ENCODE data around the gene PDS5A.
A peak's percentile ranks its signal among the peaks of the same experiment; 100 is the strongest.
"Not testable (repeated sequence)": the region's sequence is repeated elsewhere in the genome, so short reads cannot be mapped to it uniquely, and the experiment has no call there.

PDS5A gene

DNA sequence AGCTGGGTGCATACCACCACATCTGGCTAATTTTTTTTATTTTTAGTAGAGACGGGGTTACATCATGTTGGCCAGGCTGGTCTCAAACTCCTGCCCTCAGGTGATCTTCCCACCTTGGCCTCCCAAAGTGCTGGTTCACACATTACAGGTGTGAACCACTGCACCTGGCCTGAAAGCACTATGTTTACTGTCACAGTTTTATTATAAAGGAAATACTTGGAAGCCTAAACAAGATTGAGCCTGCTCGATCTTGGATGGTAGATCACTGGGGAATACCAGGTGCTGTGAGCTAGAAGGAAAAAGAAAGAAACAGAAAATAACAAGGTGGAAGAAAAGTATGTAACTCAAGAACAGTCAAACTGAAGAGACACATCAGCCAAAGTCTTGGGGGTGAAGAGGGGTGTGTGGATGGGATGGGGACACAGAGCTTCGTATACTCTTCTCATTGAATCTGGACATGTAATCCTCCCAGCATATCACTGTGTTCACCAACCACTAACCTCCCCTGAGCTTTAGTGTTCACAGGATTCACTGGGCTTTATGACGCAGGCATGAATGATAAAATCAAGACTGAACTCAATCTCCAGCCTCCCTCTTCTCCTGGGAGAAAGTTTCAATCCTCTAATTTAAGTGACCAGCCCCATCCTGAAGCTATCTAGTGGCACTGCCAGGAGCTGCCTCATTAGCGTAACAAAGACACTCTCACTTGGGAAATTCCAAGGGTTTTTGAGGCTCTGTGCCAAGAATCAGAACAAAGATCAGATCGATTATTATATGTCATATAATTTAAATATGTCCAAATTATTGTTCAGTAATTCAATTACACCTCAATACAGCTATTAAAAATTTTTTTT, 40.9 kb downstream of the PDS5A start:
- peaks cover 24% of the 10 kb centered on the region for H3K36me3 Mint-ChIP-seq
- no peaks in the 10 kb centered on the region for H3K27me3 Mint-ChIP-seq
- H3K27ac Mint-ChIP-seq = peak overlapping the region; percentile 48
- ATAC-seq = no peak
- H3K4me3 Mint-ChIP-seq = no peak overlapping the region
- peaks cover 69% of the 10 kb centered on the region for H3K4me1 Mint-ChIP-seq
- no peaks in the 10 kb centered on the region for H3K9me3 Mint-ChIP-seq

- Mint-ChIP-seq H3K36me3 (peaks cover 24% of the 10 kb centered on the region), H3K27me3 (no peaks in the 10 kb centered on the region), H3K9me3 (no peaks in the 10 kb centered on the region), H3K27ac (peak overlapping the region; percentile 37), H3K4me1 (peaks cover 65% of the 10 kb centered on the region), H3K4me3 (no peak overlapping the region)
- no peak for ATAC-seq
Observed at GRCh38 chr4:39933671-39934590, 43.8 kb downstream of the PDS5A start.

- H3K36me3 Mint-ChIP-seq = peaks cover 25% of the 10 kb centered on the region
- ATAC-seq = no peak
- H3K4me1 Mint-ChIP-seq = peaks cover 60% of the 10 kb centered on the region
Observed at GRCh38 chr4:39932776-39933402, 44.8 kb downstream of the PDS5A start.

DNA sequence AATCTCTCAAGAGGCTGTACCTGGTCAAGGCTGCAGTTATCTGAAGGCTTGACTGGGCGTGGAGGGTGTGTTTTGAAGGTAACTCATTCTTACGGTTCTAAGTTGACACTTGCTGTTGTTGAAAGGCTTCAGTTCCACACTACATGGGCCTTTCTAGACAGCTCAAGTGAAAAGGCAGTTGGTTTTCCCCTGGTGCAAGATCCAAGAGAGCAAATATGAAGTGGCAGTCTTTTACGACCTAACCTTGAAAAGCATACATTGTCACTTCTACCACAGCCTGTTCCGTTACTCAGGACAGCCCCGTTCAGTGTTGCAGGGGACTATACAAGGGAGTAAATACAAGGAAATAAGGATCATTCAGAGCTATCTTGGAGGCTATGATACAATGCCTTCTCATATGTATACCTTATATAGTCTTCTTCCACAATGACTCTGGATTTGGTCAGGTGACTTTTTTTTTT, 46.2 kb downstream of the PDS5A start:
- no peak overlapping the region for H3K4me3 Mint-ChIP-seq
- H3K27ac Mint-ChIP-seq = peak overlapping the region; percentile 76
- no peaks in the 10 kb centered on the region for H3K27me3 Mint-ChIP-seq
- H3K36me3 Mint-ChIP-seq = peaks cover 26% of the 10 kb centered on the region
- H3K9me3 Mint-ChIP-seq = no peaks in the 10 kb centered on the region
- peaks cover 49% of the 10 kb centered on the region for H3K4me1 Mint-ChIP-seq
- ATAC-seq = peak; percentile 24

More at GRCh38 chr4:39932776-39933402, 44.8 kb downstream of the PDS5A start:
- H3K4me3 Mint-ChIP-seq = no peak overlapping the region
- peak overlapping the region; percentile 76 for H3K27ac Mint-ChIP-seq
- H3K27me3 Mint-ChIP-seq = no peaks in the 10 kb centered on the region
- no peaks in the 10 kb centered on the region for H3K9me3 Mint-ChIP-seq

DNA sequence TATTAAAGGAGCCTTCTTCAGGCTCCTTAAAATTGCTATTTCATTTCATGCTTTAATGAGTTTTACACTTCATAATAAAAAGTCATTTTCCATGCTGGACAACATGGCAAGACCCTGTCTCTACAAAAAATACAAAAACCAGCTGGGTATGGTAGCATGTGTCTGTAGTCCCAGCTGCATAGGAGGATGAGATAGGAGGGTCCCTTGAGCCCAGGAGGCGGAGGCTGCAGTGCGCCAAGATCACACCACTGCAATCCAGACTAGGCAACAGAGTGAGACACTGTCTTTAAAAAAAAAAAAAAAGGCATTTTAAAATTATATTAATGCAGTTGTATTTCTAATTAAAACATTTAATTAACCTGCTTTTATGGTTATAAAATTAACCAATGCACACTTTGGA, 49.2 kb downstream of the PDS5A start:
- H3K36me3 Mint-ChIP-seq = peaks cover 32% of the 10 kb centered on the region

GRCh38 chr4:39924014-39924413, 53.7 kb downstream of the PDS5A start:
- Mint-ChIP-seq H3K4me1 (peaks cover 11% of the 10 kb centered on the region), H3K9me3 (no peaks in the 10 kb centered on the region), H3K36me3 (peaks cover 30% of the 10 kb centered on the region), H3K27me3 (no peaks in the 10 kb centered on the region), H3K4me3 (no peak overlapping the region), H3K27ac (peak overlapping the region; percentile 73)
- ATAC-seq = no peak

More for the DNA sequence above, 49.2 kb downstream of the PDS5A start:
- no peak overlapping the region for H3K4me3 Mint-ChIP-seq
- ATAC-seq = no peak
- H3K9me3 Mint-ChIP-seq = no peaks in the 10 kb centered on the region
- no peaks in the 10 kb centered on the region for H3K27me3 Mint-ChIP-seq
- peaks cover 30% of the 10 kb centered on the region for H3K4me1 Mint-ChIP-seq
- H3K27ac Mint-ChIP-seq = no peak overlapping the region

DNA sequence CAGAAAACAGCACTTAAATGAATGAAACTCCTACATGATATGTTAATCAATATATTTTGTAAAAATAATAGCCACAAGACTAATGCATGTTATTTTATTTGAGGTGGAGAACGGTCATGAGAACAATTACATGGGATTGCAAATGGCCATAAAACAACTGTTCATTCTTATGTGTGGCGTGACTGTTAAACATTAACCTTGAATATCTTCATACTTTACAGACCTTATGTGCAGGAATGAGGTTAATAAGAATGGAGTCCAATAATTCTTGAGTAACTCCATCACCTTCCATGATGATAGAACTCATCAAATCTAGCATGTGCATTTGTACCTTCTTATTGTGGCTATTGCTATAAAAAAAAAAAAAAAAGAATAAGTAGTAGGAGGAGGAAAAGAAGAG, 55.3 kb downstream of the PDS5A start:
- Mint-ChIP-seq H3K27ac (no peak overlapping the region), H3K27me3 (no peaks in the 10 kb centered on the region), H3K9me3 (no peaks in the 10 kb centered on the region), H3K4me3 (no peak overlapping the region), H3K36me3 (peaks cover 24% of the 10 kb centered on the region), H3K4me1 (peaks cover 11% of the 10 kb centered on the region)
- ATAC-seq = no peak

DNA sequence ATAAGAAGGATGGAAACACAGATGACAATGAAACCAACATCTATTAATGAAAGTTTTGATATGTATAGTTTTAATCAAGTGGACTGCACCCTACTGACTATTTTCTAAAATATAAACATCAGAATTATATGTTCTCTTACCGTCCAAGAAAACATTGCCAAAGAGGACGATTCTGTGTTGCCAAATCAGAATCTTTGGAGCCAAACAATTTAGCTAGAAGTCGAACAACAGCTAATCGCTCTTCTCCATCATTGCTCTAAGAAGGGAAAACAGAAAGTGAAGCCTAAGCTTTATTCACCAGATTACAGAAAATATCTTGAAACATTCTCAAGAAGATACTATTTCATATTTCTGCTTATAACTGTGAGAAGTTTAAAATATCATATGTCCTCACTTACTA, 64.2 kb downstream of the PDS5A start:
- peaks cover 13% of the 10 kb centered on the region for H3K36me3 Mint-ChIP-seq
- ATAC-seq = no peak
- no peak overlapping the region for H3K4me3 Mint-ChIP-seq
- no peaks in the 10 kb centered on the region for H3K4me1 Mint-ChIP-seq
- no peaks in the 10 kb centered on the region for H3K27me3 Mint-ChIP-seq
- H3K27ac Mint-ChIP-seq = no peak overlapping the region
- H3K9me3 Mint-ChIP-seq = no peaks in the 10 kb centered on the region

GRCh38 chr4:39910064-39910463, 67.6 kb downstream of the PDS5A start:
- Mint-ChIP-seq H3K36me3 (peaks cover 31% of the 10 kb centered on the region), H3K4me1 (no peaks in the 10 kb centered on the region), H3K4me3 (no peak overlapping the region), H3K9me3 (no peaks in the 10 kb centered on the region), H3K27me3 (no peaks in the 10 kb centered on the region), H3K27ac (no peak overlapping the region)
- no peak for ATAC-seq

DNA sequence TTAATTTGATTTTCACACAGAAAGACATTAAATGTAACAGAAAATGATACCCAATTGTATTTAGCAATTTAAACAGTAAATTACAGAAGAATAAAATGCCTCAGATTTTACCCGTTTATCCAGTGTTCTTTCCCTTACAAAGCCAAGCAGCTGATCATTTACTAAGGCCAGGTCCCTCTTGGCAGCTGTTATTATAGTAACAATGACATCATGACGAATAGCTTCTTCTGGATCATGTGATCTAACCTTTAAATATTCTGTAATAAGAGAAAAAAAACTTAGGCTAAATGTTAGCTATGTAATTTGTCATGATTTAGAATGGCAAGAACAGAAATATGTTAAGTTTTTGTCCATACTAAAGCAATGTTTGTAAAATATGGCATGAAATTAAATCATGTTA, 69.4 kb downstream of the PDS5A start:
- no peaks in the 10 kb centered on the region for H3K9me3 Mint-ChIP-seq
- no peak for ATAC-seq
- no peaks in the 10 kb centered on the region for H3K27me3 Mint-ChIP-seq
- H3K36me3 Mint-ChIP-seq = peaks cover 31% of the 10 kb centered on the region
- H3K4me3 Mint-ChIP-seq = no peak overlapping the region
- H3K4me1 Mint-ChIP-seq = no peaks in the 10 kb centered on the region
- no peak overlapping the region for H3K27ac Mint-ChIP-seq

DNA sequence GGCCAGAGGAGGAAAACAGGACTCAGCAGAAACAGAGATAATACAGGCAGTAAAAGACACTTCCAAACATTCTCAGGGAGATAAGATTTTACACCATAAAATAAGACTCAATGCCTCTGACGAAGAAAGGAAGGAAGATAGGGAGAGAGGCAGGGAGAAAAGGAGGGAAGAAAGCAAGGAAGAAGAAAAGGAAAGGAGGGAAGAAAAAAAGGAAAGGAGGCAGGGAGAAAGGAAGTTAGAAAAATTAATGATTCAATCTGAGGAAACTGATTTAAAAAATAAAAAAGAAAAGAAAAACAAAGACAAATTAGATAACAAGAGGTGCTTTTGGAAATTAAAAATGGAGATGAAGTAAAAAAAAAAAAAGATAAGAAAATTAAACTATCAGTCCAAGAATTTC, 72.1 kb downstream of the PDS5A start:
- no peak for ATAC-seq
- Mint-ChIP-seq H3K27ac (no peak overlapping the region), H3K4me3 (no peak overlapping the region), H3K27me3 (no peaks in the 10 kb centered on the region), H3K4me1 (no peaks in the 10 kb centered on the region), H3K9me3 (no peaks in the 10 kb centered on the region), H3K36me3 (peaks cover 36% of the 10 kb centered on the region)

GRCh38 chr4:39905019-39905418, 72.7 kb downstream of the PDS5A start:
- not testable (repeated sequence) for H3K4me1 Mint-ChIP-seq, H3K27me3 Mint-ChIP-seq, H3K9me3 Mint-ChIP-seq, H3K4me3 Mint-ChIP-seq, ATAC-seq, H3K27ac Mint-ChIP-seq
- peaks cover 33% of the 10 kb centered on the region for H3K36me3 Mint-ChIP-seq

DNA sequence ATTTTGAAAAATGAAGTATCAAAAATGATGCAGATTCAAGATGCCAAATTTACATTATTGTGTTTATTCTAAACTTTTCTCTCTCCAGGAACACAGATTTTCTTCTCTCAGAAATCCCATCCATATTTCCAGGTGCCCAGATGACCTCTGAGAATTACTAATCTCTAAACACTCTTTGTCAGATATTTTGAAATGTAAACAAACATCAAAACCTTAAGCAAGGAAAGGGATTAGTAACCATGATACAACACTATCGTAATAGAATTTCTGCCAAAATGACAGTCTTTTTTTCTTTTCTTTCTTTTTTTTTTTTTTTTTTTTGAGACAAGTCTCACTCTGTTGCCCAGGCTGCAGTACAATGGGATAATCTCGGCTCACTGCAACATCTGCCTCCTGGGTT, 76.7 kb downstream of the PDS5A start:
- H3K9me3 Mint-ChIP-seq = no peaks in the 10 kb centered on the region
- H3K27me3 Mint-ChIP-seq = no peaks in the 10 kb centered on the region
- peaks cover 40% of the 10 kb centered on the region for H3K36me3 Mint-ChIP-seq
- ATAC-seq = no peak
- H3K4me1 Mint-ChIP-seq = no peaks in the 10 kb centered on the region
- no peak overlapping the region for H3K4me3 Mint-ChIP-seq
- no peak overlapping the region for H3K27ac Mint-ChIP-seq

DNA sequence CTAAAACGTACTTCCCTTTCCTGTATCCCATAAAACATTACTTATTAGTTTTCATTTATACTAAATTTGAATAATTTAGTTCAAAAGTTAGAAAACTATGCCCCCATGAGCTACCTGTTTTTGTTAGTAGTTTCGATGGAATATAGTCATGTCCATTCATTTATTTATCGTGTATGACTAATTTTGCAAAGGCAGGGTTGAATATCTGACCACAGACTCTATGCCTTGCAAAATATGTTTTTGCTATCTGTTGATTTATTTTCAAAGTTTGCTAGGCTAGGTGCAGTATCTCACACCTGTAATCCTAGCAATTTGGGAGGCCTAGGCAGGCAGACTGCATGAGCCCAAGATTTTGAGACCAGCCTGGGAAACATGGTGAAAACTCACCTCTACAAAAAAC, 78.4 kb downstream of the PDS5A start:
- no peaks in the 10 kb centered on the region for H3K9me3 Mint-ChIP-seq
- ATAC-seq = no peak
- H3K27ac Mint-ChIP-seq = no peak overlapping the region
- H3K4me1 Mint-ChIP-seq = peaks cover 4% of the 10 kb centered on the region
- H3K4me3 Mint-ChIP-seq = no peak overlapping the region
- H3K36me3 Mint-ChIP-seq = peaks cover 49% of the 10 kb centered on the region
- no peaks in the 10 kb centered on the region for H3K27me3 Mint-ChIP-seq

- H3K27me3 Mint-ChIP-seq = no peaks in the 10 kb centered on the region
- H3K9me3 Mint-ChIP-seq = no peaks in the 10 kb centered on the region
- no peak for ATAC-seq
- no peak overlapping the region for H3K4me3 Mint-ChIP-seq
- H3K36me3 Mint-ChIP-seq = peaks cover 56% of the 10 kb centered on the region
- H3K27ac Mint-ChIP-seq = no peak overlapping the region
- peaks cover 14% of the 10 kb centered on the region for H3K4me1 Mint-ChIP-seq
Observed at GRCh38 chr4:39898015-39898414, 79.7 kb downstream of the PDS5A start.

Measured in stimulated activated memory B cell treated with anti-CD40 and anti-IgM and Interleukin-4, amounts not matched to agents 10 μg/mL and 1 μg/mL and 100 μg/mL, for 72 hours (primary cell).